Activated CD4-positive, alpha-beta T cell treated with anti-CD3 and anti-CD28 coated beads, Interleukin-2, amount 50 U/mL, for 24 hours (primary cell): Measurements from ENCODE around the gene MUC3A.

Source experiments
- DNase-seq, 2 donors: peaks; one replicate each; pipeline ENCODE4 v3.0.0-alpha.2; 2020; ENCODE audit warnings: low read depth in 1 of 2, low spot score in 1 of 2

MUC3A gene

DNA sequence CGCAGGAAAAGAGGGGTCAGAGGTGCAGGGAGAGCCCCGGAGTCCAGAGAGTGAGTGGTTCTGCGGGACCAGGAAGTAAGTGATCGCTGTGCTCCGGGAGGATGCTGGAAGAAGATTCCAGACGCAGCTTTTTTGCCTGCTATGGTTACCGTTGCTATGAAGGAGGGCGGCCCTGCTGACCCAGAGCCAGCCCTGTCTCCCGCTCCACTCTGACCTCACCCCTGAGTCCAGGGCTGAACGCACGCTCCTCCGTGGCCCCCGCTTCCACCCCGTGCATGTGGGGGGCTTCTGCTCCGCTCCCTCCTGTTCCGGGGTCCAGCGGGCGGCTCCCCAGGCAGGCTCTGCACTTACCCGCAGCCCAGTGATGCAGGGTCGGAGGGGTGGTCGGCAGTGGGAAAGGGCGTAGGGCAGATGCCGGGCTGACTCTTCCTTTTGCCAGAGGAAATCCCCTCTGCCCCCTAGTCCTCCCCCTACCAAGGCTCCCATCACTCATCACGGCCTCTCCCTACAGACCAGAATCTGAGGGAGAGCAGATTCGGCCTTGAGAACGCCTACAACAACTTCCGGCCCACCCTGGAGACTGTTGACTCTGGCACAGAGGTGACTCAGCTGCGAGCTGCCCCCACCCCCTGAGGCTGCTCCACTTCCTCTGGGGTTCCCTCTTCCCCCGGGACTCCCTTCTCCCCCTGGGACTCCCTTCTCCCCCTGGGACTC lies 67.9 kb downstream of the MUC3A start:
- peak; percentile 21 to 55 for DNase-seq
